ENCODE data around the gene AK5.

The AK5 gene

GRCh38 chr1:77316966-77317365 is 35.1 kb downstream of the AK5 start:
- no peaks in the 10 kb centered on the region for H3K27me3 ChIP-seq (ENCODE audit: low read depth, low read length)
- no peaks in the 10 kb centered on the region for H4K20me1 ChIP-seq (ENCODE audit: insufficient read depth, low read length)
- H3K9ac ChIP-seq (ENCODE audit: low read length), result no peak overlapping the region
- H3K4me2 ChIP-seq (ENCODE audit: low read length), result no peak overlapping the region
- no peak overlapping the region for H3K27ac ChIP-seq (ENCODE audit: low read length)
- no peaks in the 10 kb centered on the region for H3K79me2 ChIP-seq (ENCODE audit: low read length)
- H3K4me1 ChIP-seq (ENCODE audit: low read length), result no peaks in the 10 kb centered on the region
- no peak for TF ChIP-seq EZH2phosphoT487 (IDR thresholded peaks at IDR 0.05; ENCODE audit: low read depth)
- TF ChIP-seq CTCF (IDR thresholded peaks at IDR 0.05; ENCODE audit: low read depth, low read length), result no peak
- no peak overlapping the region for H2AFZ ChIP-seq (ENCODE audit: low read depth, low read length)
- H3K9me3 ChIP-seq (ENCODE audit: insufficient read depth, low read length), result no peaks in the 10 kb centered on the region
- H3K36me3 ChIP-seq (replicated peaks; ENCODE audit: low read depth, low read length), result no peaks in the 10 kb centered on the region
- H3K4me3 ChIP-seq (ENCODE audit: low read length), result no peak overlapping the region

- no peaks in the 10 kb centered on the region for H4K20me1 ChIP-seq (ENCODE audit: insufficient read depth, low read length)
- no peaks in the 10 kb centered on the region for H3K79me2 ChIP-seq (ENCODE audit: low read length)
- H3K9me3 ChIP-seq (ENCODE audit: insufficient read depth, low read length), result no peaks in the 10 kb centered on the region
- TF ChIP-seq CTCF (IDR thresholded peaks at IDR 0.05; ENCODE audit: low read depth, low read length), result no peak
- no peak for TF ChIP-seq EZH2phosphoT487 (IDR thresholded peaks at IDR 0.05; ENCODE audit: low read depth)
- no peak overlapping the region for H3K9ac ChIP-seq (ENCODE audit: low read length)
- no peaks in the 10 kb centered on the region for H3K27me3 ChIP-seq (ENCODE audit: low read depth, low read length)
- H3K27ac ChIP-seq (ENCODE audit: low read length), result no peak overlapping the region
- no peaks in the 10 kb centered on the region for H3K36me3 ChIP-seq (replicated peaks; ENCODE audit: low read depth, low read length)
- no peak overlapping the region for H3K4me2 ChIP-seq (ENCODE audit: low read length)
- H3K4me3 ChIP-seq (ENCODE audit: low read length), result no peak overlapping the region
- no peaks in the 10 kb centered on the region for H3K4me1 ChIP-seq (ENCODE audit: low read length)
- H2AFZ ChIP-seq (ENCODE audit: low read depth, low read length), result no peak overlapping the region
These were observed 37.4 kb downstream of the AK5 start for GRCh38 chr1:77319036-77319705.

GRCh38 chr1:77322061-77322900 is 40.5 kb downstream of the AK5 start:
- TF ChIP-seq EZH2phosphoT487 (IDR thresholded peaks at IDR 0.05; ENCODE audit: low read depth) (no peak), CTCF (IDR thresholded peaks at IDR 0.05; ENCODE audit: low read depth, low read length) (no peak)
- Histone ChIP-seq H3K4me2 (ENCODE audit: low read length) (no peak overlapping the region), H3K79me2 (ENCODE audit: low read length) (no peaks in the 10 kb centered on the region), H3K27ac (ENCODE audit: low read length) (no peak overlapping the region), H3K4me3 (ENCODE audit: low read length) (no peak overlapping the region), H3K9ac (ENCODE audit: low read length) (no peak overlapping the region), H3K27me3 (ENCODE audit: low read depth, low read length) (no peaks in the 10 kb centered on the region), H3K36me3 (replicated peaks; ENCODE audit: low read depth, low read length) (no peaks in the 10 kb centered on the region), H2AFZ (ENCODE audit: low read depth, low read length) (no peak overlapping the region), H4K20me1 (ENCODE audit: insufficient read depth, low read length) (no peaks in the 10 kb centered on the region), H3K9me3 (ENCODE audit: insufficient read depth, low read length) (no peaks in the 10 kb centered on the region), H3K4me1 (ENCODE audit: low read length) (no peaks in the 10 kb centered on the region)

- Histone ChIP-seq H3K9me3 (ENCODE audit: insufficient read depth, low read length) (no peaks in the 10 kb centered on the region), H4K20me1 (ENCODE audit: insufficient read depth, low read length) (no peaks in the 10 kb centered on the region)
These were observed 51.7 kb downstream of the AK5 start for GRCh38 chr1:77333501-77333900.

More at GRCh38 chr1:77333501-77333900, 51.7 kb downstream of the AK5 start:
- Histone ChIP-seq H3K4me2 (ENCODE audit: low read length) (no peak overlapping the region), H3K27ac (ENCODE audit: low read length) (no peak overlapping the region), H3K36me3 (replicated peaks; ENCODE audit: low read depth, low read length) (no peaks in the 10 kb centered on the region), H3K4me3 (ENCODE audit: low read length) (no peak overlapping the region), H2AFZ (ENCODE audit: low read depth, low read length) (no peak overlapping the region), H3K27me3 (ENCODE audit: low read depth, low read length) (no peaks in the 10 kb centered on the region), H3K9ac (ENCODE audit: low read length) (no peak overlapping the region), H3K4me1 (ENCODE audit: low read length) (no peaks in the 10 kb centered on the region), H3K79me2 (ENCODE audit: low read length) (no peaks in the 10 kb centered on the region)
- no peak for TF ChIP-seq CTCF (IDR thresholded peaks at IDR 0.05; ENCODE audit: low read depth, low read length)
- TF ChIP-seq EZH2phosphoT487 (IDR thresholded peaks at IDR 0.05; ENCODE audit: low read depth), result no peak

All from OCI-LY3 (cell line).